Osteoblast (primary cell): Measurements from ENCODE around the gene TUNAR. TPM values are rescaled to one million over a fixed set of nuclear protein-coding genes. Genes with fewer than 3 reads are reported as not detected.

Source experiments
- DNase-seq: peaks from one replicate; pipeline ENCODE4 v3.0.0; 2011; ENCODE audit warnings: low spot score, mixed read lengths; ENCODE audit not compliant: insufficient read length; ENCODE audit errors: missing footprints
- H2AFZ ChIP-seq: 2 replicates; pipeline ENCODE4 v1.6.0; 2011; ENCODE audit warnings: mild to moderate bottlenecking, low read length
- H3K27ac ChIP-seq: 2 replicates; pipeline ENCODE4 v1.5.1; 2011; ENCODE audit warnings: mild to moderate bottlenecking, low read depth, low read length, moderate library complexity
- H3K27me3 ChIP-seq: 2 replicates; pipeline ENCODE4 v1.6.0; 2012; ENCODE audit warnings: mild to moderate bottlenecking, control low read depth, inconsistent platforms, low read length, moderate library complexity; ENCODE audit not compliant: insufficient read depth
- H3K36me3 ChIP-seq: 2 replicates; pipeline ENCODE4 v1.5.1; 2011; ENCODE audit warnings: mild to moderate bottlenecking, low read length, control low read depth, moderate library complexity; ENCODE audit not compliant: insufficient read depth
- H3K4me1 ChIP-seq: 2 replicates; pipeline ENCODE4 v1.5.1; 2011; ENCODE audit warnings: mild to moderate bottlenecking, low read length, control low read depth, moderate library complexity; ENCODE audit not compliant: insufficient read depth
- H3K4me2 ChIP-seq: 2 replicates; pipeline ENCODE4 v1.6.0; 2011; ENCODE audit warnings: mild to moderate bottlenecking, low read length; ENCODE audit not compliant: insufficient read depth
- H3K4me3 ChIP-seq: fragments of 200-600 bp; sonication (generic); 3 replicates; pipeline ENCODE4 v1.5.1; 2012; ENCODE audit warnings: mild to moderate bottlenecking, low read length, inconsistent platforms; ENCODE audit not compliant: insufficient read depth
- H3K79me2 ChIP-seq: 2 replicates; pipeline ENCODE4 v1.6.0; 2012; ENCODE audit warnings: mild to moderate bottlenecking, low read length, control low read depth, inconsistent platforms; ENCODE audit not compliant: insufficient read depth
- H3K9me3 ChIP-seq: 2 replicates; pipeline ENCODE4 v1.5.1; 2011; ENCODE audit warnings: low read depth, low read length, control low read depth
- H4K20me1 ChIP-seq: 2 replicates; pipeline ENCODE4 v1.6.0; 2012; ENCODE audit warnings: mild to moderate bottlenecking, low read length, control low read depth; ENCODE audit not compliant: insufficient read depth
- total RNA-seq: library from RNA; depleted of rRNA; stranded (reverse); fragments of >200 nt; gene quantifications from 2 replicates; pipeline ENCODE4 v1.2.3, GENCODE V29; 2012
- TF ChIP-seq, protein P1 (sequence below): IDR thresholded peaks from 2 replicates; pipeline ENCODE4 v1.5.1; 2011; ENCODE audit warnings: mild to moderate bottlenecking, low read depth, low read length, moderate library complexity; ENCODE audit errors: extremely low read depth

TUNAR gene
- total RNA-seq, 1 donor, result not detected

DNA sequence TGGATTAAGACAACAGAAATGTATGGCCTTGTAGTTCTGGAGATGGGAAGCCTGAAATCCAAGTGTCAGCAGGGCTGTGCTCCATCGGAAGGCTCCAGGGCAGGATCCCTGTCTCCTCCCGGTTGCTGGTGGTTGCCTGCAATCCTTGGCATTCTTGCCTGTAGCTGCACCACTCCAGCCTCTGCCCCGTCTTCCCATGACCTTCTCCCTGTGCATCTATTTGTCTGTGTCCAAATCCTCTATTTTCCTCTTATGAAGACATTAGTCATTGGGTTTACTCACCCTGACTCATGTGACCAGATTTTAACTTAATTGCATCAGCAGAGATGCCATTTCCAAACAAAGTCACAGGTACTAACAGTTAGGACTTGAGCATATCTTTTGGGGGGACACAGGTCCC, 15.1 kb downstream of the TUNAR start:
- H2AFZ ChIP-seq, result no peak overlapping the region
- H3K4me1 ChIP-seq, result no peaks in the 10 kb centered on the region
- peak; percentile 87 for DNase-seq
- H4K20me1 ChIP-seq, result no peaks in the 10 kb centered on the region
- no peak overlapping the region for H3K27ac ChIP-seq
- H3K9me3 ChIP-seq, result no peaks in the 10 kb centered on the region
- H3K4me3 ChIP-seq, result no peak overlapping the region
- TF ChIP-seq, protein P1, sequence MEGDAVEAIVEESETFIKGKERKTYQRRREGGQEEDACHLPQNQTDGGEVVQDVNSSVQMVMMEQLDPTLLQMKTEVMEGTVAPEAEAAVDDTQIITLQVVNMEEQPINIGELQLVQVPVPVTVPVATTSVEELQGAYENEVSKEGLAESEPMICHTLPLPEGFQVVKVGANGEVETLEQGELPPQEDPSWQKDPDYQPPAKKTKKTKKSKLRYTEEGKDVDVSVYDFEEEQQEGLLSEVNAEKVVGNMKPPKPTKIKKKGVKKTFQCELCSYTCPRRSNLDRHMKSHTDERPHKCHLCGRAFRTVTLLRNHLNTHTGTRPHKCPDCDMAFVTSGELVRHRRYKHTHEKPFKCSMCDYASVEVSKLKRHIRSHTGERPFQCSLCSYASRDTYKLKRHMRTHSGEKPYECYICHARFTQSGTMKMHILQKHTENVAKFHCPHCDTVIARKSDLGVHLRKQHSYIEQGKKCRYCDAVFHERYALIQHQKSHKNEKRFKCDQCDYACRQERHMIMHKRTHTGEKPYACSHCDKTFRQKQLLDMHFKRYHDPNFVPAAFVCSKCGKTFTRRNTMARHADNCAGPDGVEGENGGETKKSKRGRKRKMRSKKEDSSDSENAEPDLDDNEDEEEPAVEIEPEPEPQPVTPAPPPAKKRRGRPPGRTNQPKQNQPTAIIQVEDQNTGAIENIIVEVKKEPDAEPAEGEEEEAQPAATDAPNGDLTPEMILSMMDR, result no peak
- H3K27me3 ChIP-seq, result peaks cover 3% of the 10 kb centered on the region
- H3K4me2 ChIP-seq, result no peak overlapping the region
- no peaks in the 10 kb centered on the region for H3K36me3 ChIP-seq
- no peaks in the 10 kb centered on the region for H3K79me2 ChIP-seq

DNA sequence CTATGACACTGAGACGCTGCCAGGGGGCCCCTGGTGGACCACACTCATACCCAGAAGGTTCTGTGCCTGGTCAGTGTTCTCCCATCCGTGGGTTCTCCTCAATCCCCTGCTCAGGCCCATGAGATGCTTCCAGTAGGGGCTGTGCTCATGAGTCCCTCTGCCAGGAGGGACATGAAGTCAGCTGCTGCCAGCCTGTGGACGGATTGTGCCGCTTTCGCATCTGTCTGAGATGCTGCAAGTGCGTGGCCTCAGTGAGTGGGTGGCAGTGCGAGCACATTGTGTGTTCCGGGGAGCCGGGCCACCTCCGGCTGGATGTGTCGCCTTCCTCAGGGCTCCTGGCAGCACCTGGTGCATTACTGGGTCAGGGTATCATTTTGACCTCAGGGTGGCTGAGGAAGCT, 15.5 kb downstream of the TUNAR start:
- Histone ChIP-seq H3K27ac (no peak overlapping the region), H3K4me2 (no peak overlapping the region)
- DNase-seq, result no peak

DNA sequence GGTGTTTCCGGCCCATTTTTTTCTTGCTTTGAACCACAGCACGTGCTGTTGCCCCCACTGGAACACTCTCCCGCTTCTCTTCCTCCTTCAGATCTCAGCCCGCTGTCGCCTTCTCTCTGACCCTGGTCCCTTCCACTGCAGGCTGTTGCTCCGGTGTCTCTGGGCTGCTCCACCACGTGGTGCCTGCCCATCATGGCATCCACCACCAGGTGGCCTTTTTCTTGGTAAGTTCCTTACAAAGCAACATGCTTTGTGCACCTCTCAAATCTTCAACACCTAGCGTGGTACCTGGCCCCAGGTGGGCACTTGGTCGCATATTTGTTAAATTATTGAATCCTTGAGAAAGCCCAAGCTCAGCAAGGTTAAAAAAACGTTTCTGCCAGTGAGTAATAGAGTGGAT, 19.1 kb downstream of the TUNAR start:
- Histone ChIP-seq H3K4me3 (no peak overlapping the region), H3K27me3 (peaks cover 6% of the 10 kb centered on the region), H2AFZ (no peak overlapping the region), H3K79me2 (no peaks in the 10 kb centered on the region), H3K4me1 (no peaks in the 10 kb centered on the region), H3K36me3 (no peaks in the 10 kb centered on the region), H3K9me3 (no peaks in the 10 kb centered on the region), H3K4me2 (no peak overlapping the region), H3K27ac (no peak overlapping the region), H4K20me1 (no peaks in the 10 kb centered on the region)
- no peak for DNase-seq
- TF ChIP-seq, protein P1, result peak; percentile 28

More for the DNA sequence above, 15.5 kb downstream of the TUNAR start:
- peaks cover 5% of the 10 kb centered on the region for H3K27me3 ChIP-seq
- H3K36me3 ChIP-seq, result no peaks in the 10 kb centered on the region
- no peaks in the 10 kb centered on the region for H3K9me3 ChIP-seq
- H4K20me1 ChIP-seq, result no peaks in the 10 kb centered on the region
- TF ChIP-seq, protein P1, result no peak
- H2AFZ ChIP-seq, result no peak overlapping the region
- H3K4me1 ChIP-seq, result no peaks in the 10 kb centered on the region
- no peak overlapping the region for H3K4me3 ChIP-seq
- no peaks in the 10 kb centered on the region for H3K79me2 ChIP-seq

DNA sequence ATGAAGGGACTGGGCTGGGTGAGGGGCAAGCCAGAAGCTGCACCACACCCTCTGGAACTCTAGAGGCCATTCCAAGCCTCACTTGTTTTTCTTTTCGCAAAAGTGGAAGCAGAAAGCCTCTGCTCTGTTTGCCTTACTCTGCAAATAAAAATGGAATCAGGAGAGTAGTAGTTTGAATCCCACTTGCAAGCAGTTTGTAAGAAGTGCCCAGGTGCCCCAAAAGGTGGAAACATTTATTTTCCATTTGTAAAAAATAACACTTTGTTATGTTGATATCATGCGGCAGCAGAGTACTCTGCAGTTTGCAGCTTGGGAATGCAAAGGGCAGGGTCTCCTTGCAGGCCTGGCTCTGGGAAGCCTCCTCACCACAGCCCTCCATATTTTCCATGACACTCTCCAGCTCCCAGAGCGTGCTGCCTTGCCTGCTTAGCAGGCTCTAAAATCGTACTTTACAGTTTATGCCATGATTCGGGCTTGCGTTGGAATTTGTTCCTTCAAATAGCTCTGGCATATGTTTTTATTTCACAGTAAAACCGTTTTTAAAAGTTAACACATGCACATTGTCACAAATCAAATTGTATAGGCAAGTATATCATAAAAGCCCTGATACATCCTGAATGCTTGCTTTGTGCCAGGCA, 20.0 kb downstream of the TUNAR start:
- Histone ChIP-seq H3K27ac (no peak overlapping the region), H2AFZ (no peak overlapping the region), H3K4me2 (no peak overlapping the region), H4K20me1 (no peaks in the 10 kb centered on the region), H3K27me3 (peaks cover 6% of the 10 kb centered on the region), H3K36me3 (no peaks in the 10 kb centered on the region), H3K9me3 (no peaks in the 10 kb centered on the region), H3K79me2 (no peaks in the 10 kb centered on the region), H3K4me3 (no peak overlapping the region), H3K4me1 (no peaks in the 10 kb centered on the region)
- TF ChIP-seq, protein P1, result no peak
- peak; percentile 59 for DNase-seq
